K562 (cell line): Measurements from ENCODE around the gene PDCD10. TPM values are rescaled to one million over a fixed set of nuclear protein-coding genes. Genes with fewer than 3 reads are reported as not detected.

Experiments
- ATAC-seq: fragments of 200-7000 bp; cut with Tn5 transposase; 3 replicates; pipeline ENCODE4 v1.9.1; 2020; ENCODE audit warnings: moderate library complexity
- BruUV-seq: library from RNA; stranded (reverse); fragments of 400-500 nt; replicated peaks from 2 replicates; lab custom pipeline; 2021; lab: Mats Ljungman, UMichigan
- CTCF ChIA-PET: fragments of 300-600 bp; formaldehyde crosslinking; extraction: SDS; loops from one replicate; lab custom pipeline; 2021; ENCODE audit warnings: low intra/inter-chr PET ratio; lab: Yijun Ruan, JAX
- POLR2A ChIA-PET: fragments of 300-600, 350-650 bp; sonication (Branson Sonifier 250); formaldehyde crosslinking; extraction: SDS; loops from one replicate; lab custom pipeline; 2021; ENCODE audit warnings: antibody characterized with exemption, inconsistent platforms; lab: Yijun Ruan, JAX
- DNase-seq, 4 experiments: peaks; one replicate each; pipeline versions ENCODE4 v3.0.0 to v3.0.0-alpha.2; 2011 to 2018; ENCODE audit warnings: low spot score in 3 of 4, mixed read lengths in 3 of 4; ENCODE audit errors: extremely low read depth in 1 of 4
- FAIRE-seq: peaks from 2 replicates; lab custom pipeline; 2011; peaks lifted over from hg19 to GRCh38; lab: Jason Lieb, UNC
- H2AFZ ChIP-seq: 2 replicates; pipeline ENCODE4 v1.6.0; 2011; ENCODE audit warnings: low read depth, low read length, control low read depth, inconsistent platforms
- H3K27ac ChIP-seq: fragments of 200-600 bp; 3 replicates; pipeline ENCODE4 v1.8.0; 2011; ENCODE audit warnings: low read depth, mild to moderate bottlenecking, control low read depth, inconsistent platforms, low read length, moderate library complexity, mixed read lengths; ENCODE audit errors: extremely low read depth
- H3K27me3 ChIP-seq, 2 experiments: fragments of 300-600 bp in 1 of 2; 2 replicates in 1 of 2; 3 replicates in 1 of 2; pipeline versions ENCODE4 v1.6.0 to v1.8.0; 2011; ENCODE audit warnings: inconsistent platforms in 2 of 2, low read length in 2 of 2, mild to moderate bottlenecking in 1 of 2, mixed read lengths in 1 of 2, moderate library complexity in 1 of 2; ENCODE audit not compliant: control insufficient read depth in 2 of 2, insufficient read depth in 2 of 2
- H3K36me3 ChIP-seq: fragments of 300-600 bp; 3 replicates; pipeline ENCODE4 v1.8.0; 2011; ENCODE audit warnings: mild to moderate bottlenecking, low read length, inconsistent platforms; ENCODE audit not compliant: control insufficient read depth, insufficient read depth
- H3K4me1 ChIP-seq, 2 experiments: fragments of 200-600 bp in 1 of 2; replicated peaks in 1 of 2; 2 replicates in 1 of 2; 3 replicates in 1 of 2; pipeline versions ENCODE4 v1.5.1 to v1.8.0; 2011; ENCODE audit warnings: inconsistent platforms in 2 of 2, low read length in 2 of 2, mild to moderate bottlenecking in 1 of 2, mixed read lengths in 1 of 2, moderate library complexity in 1 of 2; ENCODE audit not compliant: control insufficient read depth in 2 of 2, insufficient read depth in 2 of 2
- H3K4me2 ChIP-seq: 2 replicates; pipeline ENCODE4 v1.6.1; 2011; ENCODE audit warnings: low read length, control low read depth, inconsistent platforms, mixed read lengths; ENCODE audit not compliant: insufficient read depth
- H3K4me3 ChIP-seq: fragments of 200-600 bp; sonication (generic), shearing (Covaris generic); 2 replicates; pipeline ENCODE4 v1.5.1; 2016; ENCODE audit warnings: control low read depth, inconsistent platforms
- H3K79me2 ChIP-seq: fragments of 200-600 bp; 3 replicates; pipeline ENCODE4 v1.8.0; 2011; ENCODE audit warnings: low read length, inconsistent platforms; ENCODE audit not compliant: control insufficient read depth, insufficient read depth
- H3K9ac ChIP-seq, 2 experiments: 2 replicates each; pipeline versions ENCODE4 v1.6.0 to v1.6.1; 2011; ENCODE audit warnings: low read depth in 2 of 2, low read length in 2 of 2, control low read depth in 1 of 2, inconsistent platforms in 1 of 2, mild to moderate bottlenecking in 1 of 2, mixed read lengths in 1 of 2; ENCODE audit not compliant: insufficient read depth in 1 of 2
- H3K9me1 ChIP-seq: one replicate; pipeline ENCODE4 v1.6.0; 2011; ENCODE audit warnings: inconsistent platforms, mild to moderate bottlenecking, low read length, moderate library complexity; ENCODE audit not compliant: control insufficient read depth, insufficient read depth
- H3K9me3 ChIP-seq: replicated peaks from 2 replicates; pipeline ENCODE4 v1.5.1; 2011; ENCODE audit warnings: low read depth, low read length, inconsistent platforms; ENCODE audit not compliant: control insufficient read depth, insufficient read depth
- H4K20me1 ChIP-seq: replicated peaks from 2 replicates; pipeline ENCODE4 v1.6.1; 2011; ENCODE audit warnings: low read length, inconsistent platforms, mixed read lengths; ENCODE audit not compliant: control insufficient read depth, insufficient read depth
- CHD7 ChIP-seq: fragments of 200-600 bp; sonication (generic); IDR thresholded peaks from one replicate; pipeline ENCODE4 v1.6.1; 2012; ENCODE audit warnings: mild to moderate bottlenecking, low read depth, low read length, inconsistent platforms
- CREBBP ChIP-seq: IDR thresholded peaks from one replicate; pipeline ENCODE4 v1.6.1; 2012; ENCODE audit warnings: low read depth, mild to moderate bottlenecking, control low read depth, inconsistent platforms, low read length
- ELF4 ChIP-seq: fragments of 450-650 bp; formaldehyde crosslinking; IDR thresholded peaks from 2 replicates; pipeline ENCODE4 v1.4.0; 2022; ENCODE audit warnings: missing genetic modification characterization
- EWSR1 ChIP-seq: fragments of 450-650 bp; IDR thresholded peaks from 2 replicates; pipeline ENCODE4 v1.6.1; 2018; ENCODE audit warnings: borderline replicate concordance, mild to moderate bottlenecking, low read depth, moderate library complexity; ENCODE audit not compliant: partially characterized antibody
- ID3 ChIP-seq, 2 experiments: fragments of 250-450 bp in 1 of 2; fragments of 450-650 bp in 1 of 2; sonication (Bioruptor Pico) in 1 of 2; IDR thresholded peaks; 2 replicates each; pipeline versions ENCODE4 v1.6.1 to v1.8.0; 2016 to 2021; ENCODE audit warnings: mild to moderate bottlenecking in 2 of 2, moderate library complexity in 2 of 2, missing compliant biosample characterization in 1 of 2, missing genetic modification characterization in 1 of 2
- PHF21A ChIP-seq: fragments of 450-650 bp; IDR thresholded peaks from 2 replicates; pipeline ENCODE4 v1.6.1; 2017; ENCODE audit warnings: low read depth, borderline replicate concordance
- RFX5 ChIP-seq: IDR thresholded peaks from 2 replicates; pipeline ENCODE4 v1.6.1; 2011; ENCODE audit warnings: low read depth, mild to moderate bottlenecking, improper control_type of control experiment, low read length
- SRSF3 ChIP-seq: fragments of 200-400 bp; formaldehyde crosslinking; IDR thresholded peaks from 2 replicates; pipeline ENCODE4 v1.6.1; 2016; ENCODE audit warnings: mild to moderate bottlenecking, low read length, moderate library complexity; ENCODE audit not compliant: insufficient read depth
- ZNF395 ChIP-seq: fragments of 200-800 bp; sonication (Bioruptor generic); IDR thresholded peaks from 2 replicates; pipeline ENCODE4 v1.6.1; 2017; ENCODE audit warnings: missing genetic modification characterization, missing compliant biosample characterization
- WGBS: fragments of 100-300 bp; shearing (Covaris generic); methylation state at CpG from one replicate; pipeline ENCODE4 v1.1.6; 2016; ENCODE audit warnings: low coverage, mixed read lengths; ENCODE audit not compliant: insufficient coverage; ENCODE audit errors: missing lambda C conversion rate; 5-methylcytosine and 5-hydroxymethylcytosine counted together
- in situ Hi-C: fragments of 300-500 bp; cut with MboI; formaldehyde crosslinking; loops from 4 replicates; pipeline ENCODE4 v1.15.0; 2018; ENCODE audit warnings: inconsistent platforms, mixed read lengths
- intact Hi-C: fragments of 100-400 bp; cut with micrococcal nuclease; formaldehyde crosslinking; loops from 2 replicates; pipeline ENCODE4 v1.14.2; 2022
- polyA plus RNA-seq, 8 experiments: library from polyadenylated mRNA; depleted of rRNA in 4 of 8; stranded (reverse) in 5 of 8; unstranded in 3 of 8; fragments of >200 nt; fragmentation: Nextera tagmentation in 2 of 8; fragmentation: Illumina TruSeq in 1 of 8; extraction: Ambion mirVana in 2 of 8; extraction: Trizol in 1 of 8; gene quantifications; 2 replicates each; pipeline versions ENCODE4 v1.2.1 to v1.2.3, GENCODE V29; 2011 to 2014; ENCODE audit warnings: inconsistent platforms in 1 of 8, missing spikeins in 1 of 8
- total RNA-seq, 7 experiments: library from RNA; depleted of rRNA in 6 of 7; stranded (reverse); fragments of >200 nt in 6 of 7; fragmentation: Illumina TruSeq in 2 of 7; extraction: Trizol in 2 of 7; gene quantifications; 2 replicates each; pipeline versions ENCODE4 v1.2.1 to v1.2.3, GENCODE V29; 2011 to 2021; ENCODE audit warnings: low replicate concordance in 1 of 7

PDCD10 gene
- total and polyA plus RNA-seq, 9 of the 15 experiments (the other 6 are each of a cell fraction or from before 2014, with no cell fraction given), result 121 to 476 (median 232) TPM

- no peak for FAIRE-seq
- peaks cover 10 to 16% of the 10 kb centered on the region in 2 experiments; a peak in 4 of 5 replicates for H3K4me1 ChIP-seq
- 91% methylated on average over 2 of the region's 2 CpGs for WGBS
- H3K9me1 ChIP-seq, result no peaks in the 10 kb centered on the region
- H3K27ac ChIP-seq, result no peak overlapping the region
- no peak overlapping the region for H3K4me3 ChIP-seq
- ChIA-PET POLR2A (no interaction called here), CTCF (no interaction called here)
- 0 out of 2 replicates have a peak, but pooled peaks cover 3% of the 10 kb centered on the region for H4K20me1 ChIP-seq
- DNase-seq, result no peak
- ATAC-seq, result no peak
- no peaks in the 10 kb centered on the region for H3K9me3 ChIP-seq
- H3K79me2 ChIP-seq, result peaks cover 100% of the 10 kb centered on the region
- H3K27me3 ChIP-seq, result no peaks in the 10 kb centered on the region
- intact Hi-C loops, result no loop called here
- H2AFZ ChIP-seq, result no peak overlapping the region
- no peak overlapping the region for H3K9ac ChIP-seq
- H3K4me2 ChIP-seq, result no peak overlapping the region
- H3K36me3 ChIP-seq, result peaks cover 79% of the 10 kb centered on the region
- in situ Hi-C loops, result no loop called here
- no TSS peak for BruUV-seq
- TF ChIP-seq RFX5, result no peak
- TF ChIP-seq ZNF395 (CRISPR knock-in tag), result no peak
- TF ChIP-seq ID3 (CRISPR knock-in tag; IDR thresholded peaks at IDR 0.05), result no peak
- TF ChIP-seq ID3 (tag; IDR thresholded peaks at IDR 0.05), result no peak
- no peak for TF ChIP-seq CREBBP
- no peak for TF ChIP-seq ELF4 (CRISPR knock-in tag)
- no peak for TF ChIP-seq SRSF3
- TF ChIP-seq PHF21A, result no peak
- TF ChIP-seq EWSR1, result no peak
- TF ChIP-seq CHD7, result no peak
These were observed 17.8 kb downstream of the PDCD10 start for GRCh38 chr3:167716920-167717319.
